HL-60 (cell line): ENCODE data around the gene C22orf23.

Experiments used
- DNase-seq, 2 experiments: peaks; one replicate each; pipeline ENCODE4 v3.0.0-alpha.2; 2010 to 2020; ENCODE audit warnings: low read depth in 1 of 2, low spot score in 1 of 2
- H3K27ac ChIP-seq: fragments of 250-450 bp; sonication (Bioruptor Pico); replicated peaks from 2 replicates; pipeline ENCODE4 v1.5.1; 2020; ENCODE audit warnings: mild to moderate bottlenecking, moderate library complexity
- H3K27me3 ChIP-seq: fragments of 250-450 bp; sonication (Bioruptor Pico); 2 replicates; pipeline ENCODE4 v1.5.1; 2021; ENCODE audit warnings: mild to moderate bottlenecking, moderate library complexity; ENCODE audit not compliant: insufficient read depth, poor library complexity, severe bottlenecking
- H3K4me3 ChIP-seq: replicated peaks from 2 replicates; pipeline ENCODE4 v1.5.1; 2011; ENCODE audit warnings: mild to moderate bottlenecking, control low read depth, low read length; ENCODE audit not compliant: insufficient read depth
- GABPA ChIP-seq: IDR thresholded peaks from 2 replicates; pipeline ENCODE4 v1.6.1; 2012; ENCODE audit warnings: low read depth
- POLR2AphosphoS5 ChIP-seq: IDR thresholded peaks from 2 replicates; pipeline ENCODE4 v1.6.1; 2012; ENCODE audit warnings: low read depth
- REST ChIP-seq: IDR thresholded peaks from 2 replicates; pipeline ENCODE4 v1.6.1; 2012; ENCODE audit warnings: low read depth; ENCODE audit not compliant: insufficient replicate concordance
- SPI1 ChIP-seq: IDR thresholded peaks from 2 replicates; pipeline ENCODE4 v1.6.1; 2012; ENCODE audit warnings: low read depth, mild to moderate bottlenecking, borderline replicate concordance
- TF ChIP-seq, protein P1 (sequence below): IDR thresholded peaks from one replicate; pipeline ENCODE4 v1.5.1; 2011; ENCODE audit warnings: low read length, control low read depth, inconsistent platforms; ENCODE audit not compliant: insufficient read depth

C22orf23 gene

DNA sequence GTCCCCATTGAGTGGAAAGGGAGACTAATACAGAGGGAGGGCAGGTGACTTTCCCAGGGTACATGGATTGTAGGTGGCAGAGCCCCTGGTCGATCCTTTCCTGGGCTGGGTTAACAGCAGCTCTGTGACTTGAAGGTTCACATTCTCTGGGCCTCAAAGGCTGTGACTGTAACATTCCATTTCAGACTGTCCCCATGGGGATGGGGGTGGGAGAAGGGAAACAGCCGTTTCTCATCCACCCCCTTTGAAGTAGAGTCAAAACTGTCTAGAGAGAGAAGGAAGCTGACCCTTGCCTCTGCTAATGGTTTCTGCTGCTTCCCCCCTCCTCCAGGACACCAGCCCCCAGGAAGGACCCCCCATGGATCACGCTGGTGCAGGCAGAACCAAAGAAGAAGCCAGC is 28.1 kb downstream of the C22orf23 start:
- TF ChIP-seq SPI1: no peak
- no peak for TF ChIP-seq REST
- Histone ChIP-seq H3K27ac (no peak overlapping the region), H3K27me3 (no peaks in the 10 kb centered on the region), H3K4me3 (no peak overlapping the region)
- no peak for DNase-seq

DNA sequence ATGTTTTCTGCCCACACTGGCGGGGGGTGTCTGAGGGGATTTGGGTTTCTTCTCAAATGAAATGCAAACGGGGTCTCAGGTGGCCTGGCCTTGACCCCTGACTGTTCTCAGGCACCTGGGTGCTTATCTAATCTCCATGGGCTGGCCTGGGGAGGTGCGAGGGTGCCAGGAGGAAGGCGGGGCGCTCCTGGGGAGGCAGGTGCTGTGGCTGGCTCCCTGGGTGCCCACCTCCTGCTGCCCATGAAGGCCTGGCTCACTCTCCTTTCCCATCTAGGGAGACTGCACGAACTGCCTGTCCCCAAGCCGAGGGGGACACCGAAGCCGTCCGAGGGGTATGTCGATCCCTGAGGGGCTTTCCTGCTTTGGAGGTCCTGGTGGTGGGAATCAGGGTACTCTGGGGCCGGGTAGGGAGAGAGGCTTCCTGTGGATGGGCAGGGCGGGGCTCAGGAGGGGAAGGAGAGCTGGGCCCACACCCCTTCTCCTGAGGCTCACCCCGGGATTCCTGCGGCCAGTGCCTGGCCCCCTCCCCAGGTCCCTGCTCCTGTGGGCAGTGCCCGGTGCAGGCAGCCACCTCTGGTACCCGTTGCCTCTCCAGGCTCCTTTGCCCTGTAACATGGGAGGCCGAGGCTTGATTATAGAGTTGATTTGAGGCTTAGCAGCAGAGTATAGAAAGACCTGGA is 28.9 kb downstream of the C22orf23 start:
- no peak for TF ChIP-seq REST
- no peak overlapping the region for H3K27ac ChIP-seq
- DNase-seq: no peak
- no peaks in the 10 kb centered on the region for H3K27me3 ChIP-seq
- H3K4me3 ChIP-seq: no peak overlapping the region

DNA sequence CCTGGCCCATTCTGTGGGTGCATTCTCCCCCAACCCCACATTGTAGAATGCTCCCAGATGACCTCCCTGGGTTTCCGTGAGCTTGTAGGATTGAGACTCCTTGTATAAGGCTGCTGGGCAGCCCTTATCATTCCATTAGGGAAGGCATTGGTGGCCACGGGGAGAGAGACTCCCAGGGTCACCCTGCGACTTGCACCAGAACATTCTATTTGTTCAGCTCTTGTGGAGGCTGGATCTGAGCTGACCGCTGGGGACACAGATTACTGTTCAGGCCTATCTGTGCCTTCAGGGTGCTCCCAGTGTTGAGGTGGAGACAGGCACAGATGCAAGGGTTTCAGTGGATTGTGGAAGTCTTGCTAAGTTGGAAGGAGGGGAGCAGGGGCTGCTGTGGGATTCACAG is 29.5 kb downstream of the C22orf23 start:
- DNase-seq: no peak
- TF ChIP-seq POLR2AphosphoS5 (no peak), SPI1 (no peak), REST (no peak), GABPA (no peak)
- TF ChIP-seq, protein P1, sequence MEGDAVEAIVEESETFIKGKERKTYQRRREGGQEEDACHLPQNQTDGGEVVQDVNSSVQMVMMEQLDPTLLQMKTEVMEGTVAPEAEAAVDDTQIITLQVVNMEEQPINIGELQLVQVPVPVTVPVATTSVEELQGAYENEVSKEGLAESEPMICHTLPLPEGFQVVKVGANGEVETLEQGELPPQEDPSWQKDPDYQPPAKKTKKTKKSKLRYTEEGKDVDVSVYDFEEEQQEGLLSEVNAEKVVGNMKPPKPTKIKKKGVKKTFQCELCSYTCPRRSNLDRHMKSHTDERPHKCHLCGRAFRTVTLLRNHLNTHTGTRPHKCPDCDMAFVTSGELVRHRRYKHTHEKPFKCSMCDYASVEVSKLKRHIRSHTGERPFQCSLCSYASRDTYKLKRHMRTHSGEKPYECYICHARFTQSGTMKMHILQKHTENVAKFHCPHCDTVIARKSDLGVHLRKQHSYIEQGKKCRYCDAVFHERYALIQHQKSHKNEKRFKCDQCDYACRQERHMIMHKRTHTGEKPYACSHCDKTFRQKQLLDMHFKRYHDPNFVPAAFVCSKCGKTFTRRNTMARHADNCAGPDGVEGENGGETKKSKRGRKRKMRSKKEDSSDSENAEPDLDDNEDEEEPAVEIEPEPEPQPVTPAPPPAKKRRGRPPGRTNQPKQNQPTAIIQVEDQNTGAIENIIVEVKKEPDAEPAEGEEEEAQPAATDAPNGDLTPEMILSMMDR: no peak
- no peak overlapping the region for H3K4me3 ChIP-seq
- no peak overlapping the region for H3K27ac ChIP-seq
- H3K27me3 ChIP-seq: no peaks in the 10 kb centered on the region

DNA sequence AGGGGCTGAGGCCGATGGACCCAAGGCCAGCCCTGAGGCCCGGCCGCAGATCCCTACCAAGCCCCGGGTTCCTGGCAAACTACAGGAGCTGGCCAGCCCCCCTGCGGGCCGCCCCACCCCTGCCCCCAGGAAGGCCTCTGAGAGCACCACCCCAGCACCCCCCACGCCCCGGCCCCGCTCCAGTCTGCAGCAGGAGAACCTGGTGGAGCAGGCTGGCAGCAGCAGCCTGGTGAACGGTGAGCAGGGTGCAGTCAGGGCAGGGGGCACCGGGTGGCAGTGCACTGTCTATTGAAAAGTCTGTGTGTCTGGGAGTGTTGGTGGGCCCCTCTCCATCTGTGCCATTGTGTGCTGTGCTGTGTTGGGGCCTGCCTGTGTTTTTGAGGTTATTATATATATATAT is 31.2 kb downstream of the C22orf23 start:
- Histone ChIP-seq H3K4me3 (no peak overlapping the region), H3K27me3 (no peaks in the 10 kb centered on the region), H3K27ac (no peak overlapping the region)
- TF ChIP-seq GABPA: no peak
- TF ChIP-seq REST: no peak
- TF ChIP-seq SPI1: no peak
- no peak for TF ChIP-seq POLR2AphosphoS5
- TF ChIP-seq, protein P1: no peak
- DNase-seq: no peak
